Measurements from ENCODE around the gene CMYA5. TPM values are rescaled to one million over a fixed set of nuclear protein-coding genes. Genes with fewer than 3 reads are reported as not detected.

Gene CMYA5
- total and polyA plus RNA-seq, 2 donors (not counting 3 experiments of a cell fraction or from before 2014, with no cell fraction given): 0.04 to 0.20 TPM

- no peak overlapping the region for H2AFZ ChIP-seq (ENCODE audit: low read depth, low read length)
- no peaks in the 10 kb centered on the region for H3K27me3 ChIP-seq (ENCODE audit: control insufficient read depth in 2 of 2, insufficient read depth in 2 of 2, low read length in 2 of 2)
- no peak overlapping the region for H3K27ac ChIP-seq (ENCODE audit: insufficient read depth, low read depth, low read length)
- no peaks in the 10 kb centered on the region for H3K9me3 ChIP-seq (replicated peaks; ENCODE audit: control insufficient read depth, insufficient read depth, low read length)
- BruUV-seq (replicated peaks): no TSS peak
- no peaks in the 10 kb centered on the region for H3K79me2 ChIP-seq (ENCODE audit: control insufficient read depth, insufficient read depth, low read length)
- no peak for TF ChIP-seq EZH2 (IDR thresholded peaks at IDR 0.05; ENCODE audit: borderline replicate concordance, low read depth, low read length, severe bottlenecking)
- TF ChIP-seq POLR2A (IDR thresholded peaks at IDR 0.05; ENCODE audit: low read depth, low read length): no peak
- no peak for TF ChIP-seq CTCF (IDR thresholded peaks at IDR 0.05; ENCODE audit: extremely low read depth in 1 of 2, insufficient read depth in 1 of 2, low read depth in 1 of 2, low read length in 2 of 2)
- no peak for TF ChIP-seq FOS (IDR thresholded peaks at IDR 0.05; ENCODE audit: borderline replicate concordance, insufficient read depth, low read length)
- FAIRE-seq (no peak), DNase-seq (ENCODE audit: low read depth, low spot score) (no peak)
- POLR2A ChIA-PET: no interaction called here
- dilution Hi-C loops (cut with MboI; ENCODE audit: extremely low pct_ligation_motif_present, low sequenced_read_pairs): no loop called here
- no peak overlapping the region for H3K9ac ChIP-seq (replicated peaks; ENCODE audit: extremely low read depth, insufficient read depth, low read length)
- H3K36me3 ChIP-seq (ENCODE audit: control insufficient read depth in 2 of 2, extremely low read depth in 1 of 2, insufficient read depth in 2 of 2, low read length in 2 of 2): no peaks in the 10 kb centered on the region
- no peaks in the 10 kb centered on the region for H3K9me1 ChIP-seq (replicated peaks; ENCODE audit: control insufficient read depth, extremely low read depth, insufficient read depth, low read length)
- H3K4me1 ChIP-seq (ENCODE audit: control insufficient read depth, extremely low read depth, insufficient read depth, low read length): no peaks in the 10 kb centered on the region
- no peaks in the 10 kb centered on the region for H4K20me1 ChIP-seq (replicated peaks; ENCODE audit: control insufficient read depth, extremely low read depth, insufficient read depth, low read length)
- no peak overlapping the region for H3K4me2 ChIP-seq (ENCODE audit: insufficient read depth, low read length)
- intact Hi-C loops (cut with micrococcal nuclease): no loop called here
- H3K4me3 ChIP-seq (replicated peaks in 1 of 3; ENCODE audit: insufficient read depth in 1 of 3, low read depth in 1 of 3, low read length in 3 of 3): no peak overlapping the region
- CTCF ChIA-PET: interaction anchor here (1.0 kb wide), 1 partner anchor 10 kb away, joined by 3 read pairs; no protein-coding TSS in a partner anchor
Measured at GRCh38 chr5:79846198-79846521, 156.5 kb downstream of the CMYA5 start.

GRCh38 chr5:79847561-79847960 is 157.9 kb downstream of the CMYA5 start:
- no TSS peak for BruUV-seq (replicated peaks)
- H3K9me1 ChIP-seq (replicated peaks; ENCODE audit: control insufficient read depth, extremely low read depth, insufficient read depth, low read length): no peaks in the 10 kb centered on the region
- H3K27me3 ChIP-seq (ENCODE audit: control insufficient read depth in 2 of 2, insufficient read depth in 2 of 2, low read length in 2 of 2): no peaks in the 10 kb centered on the region
- FAIRE-seq: no peak
- no peak overlapping the region for H3K27ac ChIP-seq (ENCODE audit: insufficient read depth, low read depth, low read length)
- H2AFZ ChIP-seq (ENCODE audit: low read depth, low read length): no peak overlapping the region
- no peak overlapping the region for H3K4me2 ChIP-seq (ENCODE audit: insufficient read depth, low read length)
- no peaks in the 10 kb centered on the region for H4K20me1 ChIP-seq (replicated peaks; ENCODE audit: control insufficient read depth, extremely low read depth, insufficient read depth, low read length)
- ChIA-PET POLR2A (no interaction called here), CTCF (no interaction called here)
- no peaks in the 10 kb centered on the region for H3K79me2 ChIP-seq (ENCODE audit: control insufficient read depth, insufficient read depth, low read length)
- no peak overlapping the region for H3K9ac ChIP-seq (replicated peaks; ENCODE audit: extremely low read depth, insufficient read depth, low read length)
- H3K36me3 ChIP-seq (ENCODE audit: control insufficient read depth in 2 of 2, extremely low read depth in 1 of 2, insufficient read depth in 2 of 2, low read length in 2 of 2): no peaks in the 10 kb centered on the region
- TF ChIP-seq JUN (IDR thresholded peaks at IDR 0.05; ENCODE audit: borderline replicate concordance, insufficient read depth, insufficient read length, low read depth) (no peak), POLR2A (IDR thresholded peaks at IDR 0.05; ENCODE audit: low read depth, low read length) (no peak), GATA2 (IDR thresholded peaks at IDR 0.05; ENCODE audit: insufficient read depth, insufficient read length, low read depth, low read length) (no peak), POLR2AphosphoS5 (IDR thresholded peaks at IDR 0.05; ENCODE audit: insufficient read depth, low read depth, low read length) (no peak), CTCF (IDR thresholded peaks at IDR 0.05; ENCODE audit: extremely low read depth in 1 of 2, insufficient read depth in 1 of 2, low read depth in 1 of 2, low read length in 2 of 2) (no peak), MYC (IDR thresholded peaks at IDR 0.05; ENCODE audit: low read depth, low read length) (no peak), FOS (IDR thresholded peaks at IDR 0.05; ENCODE audit: borderline replicate concordance, insufficient read depth, low read length) (no peak), EZH2 (IDR thresholded peaks at IDR 0.05; ENCODE audit: borderline replicate concordance, low read depth, low read length, severe bottlenecking) (no peak)
- no peak for DNase-seq (ENCODE audit: low read depth, low spot score)
- H3K4me1 ChIP-seq (ENCODE audit: control insufficient read depth, extremely low read depth, insufficient read depth, low read length): no peaks in the 10 kb centered on the region
- H3K4me3 ChIP-seq (replicated peaks in 1 of 3; ENCODE audit: insufficient read depth in 1 of 3, low read depth in 1 of 3, low read length in 3 of 3): no peak overlapping the region
- dilution Hi-C loops (cut with MboI; ENCODE audit: extremely low pct_ligation_motif_present, low sequenced_read_pairs) (no loop called here), intact Hi-C loops (cut with micrococcal nuclease) (no loop called here)
- H3K9me3 ChIP-seq (replicated peaks; ENCODE audit: control insufficient read depth, insufficient read depth, low read length): no peaks in the 10 kb centered on the region

Data from endothelial cell of umbilical vein (primary cell).